ENCODE data around the gene B3GALT5.

The B3GALT5 gene

DNA sequence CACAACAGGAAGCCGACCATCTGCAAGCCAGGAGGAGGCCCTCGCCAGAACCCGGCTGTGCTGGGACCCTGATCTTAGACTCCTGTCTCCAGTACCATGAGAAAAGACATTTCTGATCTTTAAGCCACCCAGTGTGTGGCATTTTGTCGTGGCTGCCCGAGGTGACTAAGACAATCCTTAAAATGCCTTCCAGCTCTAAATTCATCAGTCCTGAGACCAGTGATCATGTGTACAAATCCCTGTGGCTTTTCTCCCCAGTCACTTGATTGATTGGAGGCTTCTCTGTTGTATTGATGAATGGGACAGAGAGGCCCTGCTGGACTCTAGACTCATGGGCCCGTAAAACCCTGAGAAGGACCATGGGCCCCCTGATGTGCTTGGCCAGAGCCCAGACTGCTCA, 36.1 kb downstream of the B3GALT5 start:
- DNase-seq = no peak

DNA sequence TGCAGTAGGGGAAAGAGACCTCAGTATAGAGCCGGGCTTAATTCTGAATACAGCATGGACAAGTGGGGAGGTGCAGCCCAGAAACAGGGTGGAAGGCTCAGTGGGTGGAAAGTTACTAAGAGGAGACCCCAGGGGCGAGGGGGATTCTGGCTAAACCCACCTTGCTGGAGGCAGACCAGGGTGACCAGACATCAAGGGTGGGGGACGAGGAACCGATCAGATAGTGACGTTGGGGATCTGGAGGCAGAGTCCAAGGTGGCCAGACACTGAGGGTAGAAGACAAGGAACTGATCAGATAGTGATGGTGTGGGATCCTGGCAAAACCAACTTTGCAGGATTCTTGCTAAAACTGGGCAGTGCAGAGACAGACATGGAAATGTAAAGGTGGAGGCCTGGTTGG, 36.8 kb downstream of the B3GALT5 start:
- no peak for DNase-seq

DNA sequence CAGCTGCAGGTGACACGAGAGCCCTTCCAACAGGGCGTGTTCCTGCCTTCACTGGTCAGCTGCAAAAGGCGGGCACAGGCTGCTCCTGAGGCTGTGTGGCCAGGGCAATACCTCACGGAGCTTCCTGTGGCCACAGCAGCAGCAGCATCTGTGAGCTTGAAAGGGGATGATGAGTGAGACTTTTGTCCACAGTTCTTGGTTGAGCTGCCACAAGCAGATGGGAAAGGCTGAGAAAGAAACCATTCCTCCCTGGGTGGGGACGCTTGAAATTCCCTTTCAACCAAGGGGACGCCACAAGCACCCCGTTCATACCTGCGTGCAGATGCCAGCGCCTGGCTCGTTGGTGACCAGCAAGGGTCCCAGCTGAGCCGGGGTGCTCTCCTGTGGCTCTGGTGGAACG, 37.6 kb downstream of the B3GALT5 start:
- DNase-seq = no peak

DNA sequence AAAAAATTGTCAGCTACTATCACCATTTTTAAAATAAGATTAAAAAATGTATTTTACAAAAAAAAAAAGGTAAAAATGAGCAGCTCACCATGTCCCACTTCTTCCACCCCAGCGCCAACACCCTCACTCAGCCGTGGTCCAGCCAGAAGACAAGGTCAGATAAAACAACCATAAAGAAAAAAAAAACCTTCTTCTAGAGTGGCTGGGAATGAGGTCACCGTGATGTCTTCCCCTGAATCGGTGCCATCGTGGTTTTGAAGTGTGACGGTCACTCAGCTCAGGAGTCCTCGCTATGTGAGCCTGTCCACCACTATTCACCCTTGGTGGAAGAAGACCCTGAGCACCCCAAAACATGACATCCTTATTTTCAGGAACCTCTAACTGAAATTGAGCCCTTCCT, 38.1 kb downstream of the B3GALT5 start:
- DNase-seq = no peak

DNA sequence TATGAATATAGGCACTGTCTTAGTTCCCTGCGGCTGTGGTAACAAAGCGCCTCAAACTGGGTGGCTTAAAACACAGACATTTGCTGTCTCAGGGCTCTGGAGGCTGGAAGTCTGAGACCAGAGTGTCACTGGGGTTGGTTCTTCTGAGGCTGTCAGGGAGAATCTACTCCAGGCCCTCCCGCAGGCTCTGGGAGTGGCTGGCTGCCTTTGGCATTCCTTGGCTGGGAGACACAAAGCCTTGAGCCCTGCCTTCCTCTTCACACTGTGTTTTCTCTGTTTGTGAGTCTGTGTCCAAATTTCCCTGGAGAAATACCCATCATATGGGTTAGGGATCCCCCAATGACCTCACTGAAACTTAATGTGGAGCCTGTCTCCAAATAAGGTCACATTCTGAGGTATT, 38.5 kb downstream of the B3GALT5 start:
- no peak for DNase-seq

DNA sequence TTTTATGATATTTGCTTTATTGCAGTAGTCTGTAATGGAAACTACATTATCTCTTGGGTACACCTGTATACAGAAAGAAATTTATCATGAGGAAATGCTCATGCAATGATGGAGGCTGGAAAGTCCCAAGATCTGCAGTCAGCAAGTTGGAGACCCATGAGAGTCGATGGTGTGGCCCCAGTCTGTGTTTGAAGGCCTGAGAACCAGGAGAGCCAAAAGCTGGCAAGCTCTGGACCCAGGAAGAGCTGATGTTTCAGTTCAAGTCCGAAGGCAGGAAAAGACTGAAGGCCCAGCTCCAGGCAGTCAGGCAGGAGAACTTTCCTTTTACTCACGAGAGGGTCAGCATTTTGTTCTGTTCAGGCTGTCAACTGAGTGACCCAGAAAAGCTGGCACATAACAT, 42.2 kb downstream of the B3GALT5 start:
- DNase-seq = no peak

DNA sequence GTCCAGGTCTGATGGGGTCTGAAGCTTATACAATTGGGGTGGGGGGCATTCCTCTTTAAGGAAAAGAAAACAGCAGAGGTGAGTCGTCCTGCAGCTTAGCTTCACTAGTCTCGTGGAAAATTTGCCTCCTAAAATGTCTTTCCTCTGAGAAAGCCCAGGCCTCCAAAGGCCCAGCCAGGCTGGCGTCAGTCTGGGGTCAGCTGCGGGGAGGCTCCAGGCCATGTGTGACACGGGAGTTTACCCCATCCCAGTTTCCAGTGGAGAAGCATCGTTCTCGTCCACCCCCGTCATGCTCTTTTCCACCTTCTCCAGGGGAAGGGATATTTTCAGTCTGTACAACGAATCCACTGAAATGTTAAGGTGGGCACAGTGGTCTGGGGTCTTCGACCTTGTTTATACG, 42.8 kb downstream of the B3GALT5 start:
- DNase-seq = no peak

DNA sequence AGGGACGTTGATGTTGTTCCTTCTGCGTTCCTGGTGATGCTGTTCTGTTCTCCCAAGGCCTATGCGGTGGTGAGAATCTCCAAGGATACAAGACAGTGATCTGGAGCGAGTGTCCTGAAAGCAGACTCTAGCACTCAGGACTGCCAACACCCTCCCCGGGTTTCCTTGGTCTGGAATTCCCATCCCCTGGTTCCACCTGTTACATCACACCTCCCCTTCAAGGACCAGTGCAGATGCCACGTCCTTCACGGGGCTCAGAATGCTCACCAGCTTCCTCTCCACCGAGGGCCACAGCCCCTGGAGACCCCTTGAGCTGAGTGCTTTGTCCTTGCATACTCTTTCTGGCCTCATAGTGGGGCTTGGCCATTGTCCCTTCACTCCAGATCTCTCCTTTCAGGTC, 43.5 kb downstream of the B3GALT5 start:
- DNase-seq = no peak

DNA sequence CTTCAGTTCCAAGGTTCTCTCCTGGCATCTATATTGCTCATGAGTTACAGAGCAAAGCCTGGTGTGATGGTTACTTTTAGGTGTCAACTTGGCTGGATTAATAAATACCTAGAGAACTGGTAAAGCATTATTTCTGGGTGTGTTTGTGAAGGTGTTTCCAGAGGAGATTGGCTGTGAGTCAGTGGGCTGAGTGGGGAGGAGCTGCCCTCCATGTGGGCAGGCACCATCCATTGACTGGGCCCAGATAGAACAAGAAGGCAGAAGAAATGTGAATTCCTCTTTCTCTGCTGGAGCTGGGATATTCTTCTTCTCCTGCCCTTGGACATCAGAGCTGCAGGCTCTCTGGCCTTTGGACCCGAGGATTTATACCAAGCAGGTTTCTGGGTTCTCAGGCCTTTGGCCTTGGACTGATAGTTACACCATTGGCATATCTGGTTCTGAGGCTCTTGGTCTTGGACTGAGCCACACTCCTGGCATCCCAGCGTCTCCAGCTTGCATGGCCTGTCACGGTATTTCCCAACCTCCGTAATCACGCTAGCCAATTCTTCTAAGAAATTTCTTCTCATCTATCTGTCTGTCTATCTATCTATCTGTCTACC, 44.5 kb downstream of the B3GALT5 start:
- DNase-seq = no peak

DNA sequence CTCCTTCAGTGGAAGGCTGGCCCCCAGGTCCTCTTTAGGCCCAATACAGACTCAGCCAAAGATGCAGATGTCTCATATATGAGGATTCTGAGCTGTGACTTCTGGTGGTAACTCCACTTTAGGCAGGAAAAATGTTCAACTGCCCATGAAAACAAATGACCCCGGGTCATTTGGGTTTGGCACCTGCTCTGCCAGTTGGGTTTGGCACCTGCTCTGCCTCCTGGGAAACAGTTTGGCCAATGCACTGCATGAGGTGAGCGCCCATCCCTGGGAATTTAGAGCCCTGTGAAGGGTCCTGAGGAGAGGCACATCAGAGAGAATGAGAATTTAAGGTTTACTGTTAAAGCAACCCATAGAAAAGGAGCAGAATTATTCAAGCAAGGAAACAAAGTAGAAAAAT, 45.3 kb downstream of the B3GALT5 start:
- DNase-seq = no peak

DNA sequence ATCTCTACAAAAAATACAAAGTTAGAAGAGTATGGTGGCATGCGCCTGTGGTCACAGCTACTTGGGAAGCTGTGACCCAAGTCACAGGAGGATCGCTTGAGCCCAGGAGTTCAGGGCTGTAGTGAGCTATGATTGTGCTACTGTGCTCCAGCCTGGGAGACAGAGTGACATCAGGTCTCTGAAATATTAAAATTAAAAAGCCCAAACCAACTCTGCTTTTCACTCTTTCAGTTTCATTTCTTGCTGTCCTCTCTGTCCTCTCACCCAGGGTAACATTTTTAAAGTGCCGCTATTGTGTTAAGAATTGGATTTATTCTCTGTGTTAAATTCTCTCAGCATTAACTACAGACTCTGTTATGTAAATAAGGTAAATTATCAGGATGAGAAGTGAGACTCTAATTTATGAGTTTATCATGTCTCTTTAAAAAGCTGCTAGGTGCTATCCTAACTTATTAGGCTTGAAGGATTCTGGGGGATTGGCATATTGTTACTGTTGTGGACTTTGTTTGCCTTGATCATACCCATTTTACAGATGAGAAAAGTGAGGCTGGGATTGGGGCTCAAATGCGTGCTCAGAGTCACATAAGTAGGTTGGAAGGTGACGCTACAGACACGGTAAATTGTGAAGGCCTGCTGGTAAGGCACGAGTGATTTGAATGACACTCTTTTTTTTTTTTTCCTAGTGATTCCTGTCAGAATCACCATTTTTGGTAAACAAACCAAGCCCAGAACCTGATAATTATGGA, 46.5 kb downstream of the B3GALT5 start:
- DNase-seq = no peak

DNA sequence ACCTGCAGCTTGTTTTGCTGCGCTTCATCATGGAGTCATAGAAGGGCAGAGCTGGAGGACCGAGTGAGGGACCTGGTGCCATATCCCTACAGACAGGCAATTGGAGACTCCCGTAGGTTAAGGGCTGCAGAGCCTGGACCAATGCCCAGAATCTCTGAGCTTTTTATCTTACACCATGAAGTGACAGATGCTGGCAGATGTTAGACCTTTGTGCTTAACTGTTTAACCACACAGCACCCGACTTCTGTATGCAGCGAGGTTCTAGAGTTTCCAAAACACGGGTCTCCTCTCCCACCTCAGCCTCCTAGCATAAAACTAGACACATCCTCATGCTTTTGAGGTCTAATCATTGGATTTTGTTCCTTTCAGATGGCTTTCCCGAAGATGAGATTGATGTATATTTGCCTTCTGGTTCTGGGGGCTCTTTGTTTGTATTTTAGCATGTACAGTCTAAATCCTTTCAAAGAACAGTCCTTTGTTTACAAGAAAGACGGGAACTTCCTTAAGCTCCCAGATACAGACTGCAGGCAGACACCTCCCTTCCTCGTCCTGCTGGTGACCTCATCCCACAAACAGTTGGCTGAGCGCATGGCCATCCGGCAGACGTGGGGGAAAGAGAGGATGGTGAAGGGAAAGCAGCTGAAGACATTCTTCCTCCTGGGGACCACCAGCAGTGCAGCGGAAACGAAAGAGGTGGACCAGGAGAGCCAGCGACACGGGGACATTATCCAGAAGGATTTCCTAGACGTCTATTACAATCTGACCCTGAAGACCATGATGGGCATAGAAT, 47.6 kb downstream of the B3GALT5 start:
- no peak for DNase-seq

DNA sequence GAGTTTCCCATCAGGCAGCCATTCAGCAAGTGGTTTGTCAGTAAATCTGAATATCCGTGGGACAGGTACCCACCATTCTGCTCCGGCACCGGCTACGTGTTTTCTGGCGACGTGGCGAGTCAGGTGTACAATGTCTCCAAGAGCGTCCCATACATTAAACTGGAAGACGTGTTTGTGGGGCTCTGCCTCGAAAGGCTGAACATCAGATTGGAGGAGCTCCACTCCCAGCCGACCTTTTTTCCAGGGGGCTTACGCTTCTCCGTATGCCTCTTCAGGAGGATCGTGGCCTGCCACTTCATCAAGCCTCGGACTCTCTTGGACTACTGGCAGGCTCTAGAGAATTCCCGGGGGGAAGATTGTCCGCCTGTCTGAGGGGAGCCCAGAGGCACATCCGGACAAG, 48.4 kb downstream of the B3GALT5 start:
- DNase-seq = no peak

DNA sequence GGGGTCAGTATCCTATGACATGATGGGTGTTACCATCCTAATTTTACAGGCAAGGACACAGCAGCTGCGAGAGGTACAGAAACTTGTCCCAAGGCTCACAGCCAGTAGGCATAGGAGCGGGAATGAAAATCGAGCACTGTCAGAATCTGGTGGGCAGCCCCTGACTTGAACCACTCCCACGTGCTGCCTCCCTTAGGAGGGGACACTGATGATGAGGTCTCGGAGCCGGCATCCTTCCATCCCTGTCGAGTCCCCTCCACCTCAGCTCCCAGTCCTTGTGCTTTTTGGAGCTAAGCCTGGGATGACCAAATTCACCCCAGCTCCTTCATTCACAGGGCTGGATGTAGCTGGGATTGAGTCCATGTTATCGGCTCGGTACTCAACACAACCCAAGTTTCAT, 49.0 kb downstream of the B3GALT5 start:
- DNase-seq = no peak

DNA sequence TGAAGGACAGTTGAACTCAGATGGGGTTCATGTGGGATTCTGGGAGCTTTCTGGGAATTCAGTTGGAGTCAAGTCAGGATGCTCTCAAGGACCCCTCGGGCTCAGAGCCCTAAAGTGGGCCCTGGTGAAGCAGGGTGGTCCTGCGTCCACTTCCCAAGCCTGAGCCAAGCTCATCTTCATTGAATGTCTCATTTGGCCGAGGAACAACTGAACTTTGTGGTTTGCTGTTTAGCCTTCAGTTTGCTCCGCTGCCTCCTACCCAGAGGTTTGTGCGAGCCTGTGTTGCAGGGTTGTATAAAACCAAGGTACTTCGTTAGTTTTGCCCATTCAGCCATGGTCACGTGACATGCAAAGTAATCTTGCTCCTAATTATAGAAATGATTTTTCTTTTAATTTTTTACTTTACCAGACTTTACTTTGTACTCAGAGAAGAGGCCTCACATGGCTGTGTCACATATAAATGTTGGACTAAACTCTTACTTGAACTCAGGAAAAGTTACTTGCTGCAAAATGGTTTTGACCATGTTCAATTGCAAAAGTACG, 49.7 kb downstream of the B3GALT5 start:
- no peak for DNase-seq

DNA sequence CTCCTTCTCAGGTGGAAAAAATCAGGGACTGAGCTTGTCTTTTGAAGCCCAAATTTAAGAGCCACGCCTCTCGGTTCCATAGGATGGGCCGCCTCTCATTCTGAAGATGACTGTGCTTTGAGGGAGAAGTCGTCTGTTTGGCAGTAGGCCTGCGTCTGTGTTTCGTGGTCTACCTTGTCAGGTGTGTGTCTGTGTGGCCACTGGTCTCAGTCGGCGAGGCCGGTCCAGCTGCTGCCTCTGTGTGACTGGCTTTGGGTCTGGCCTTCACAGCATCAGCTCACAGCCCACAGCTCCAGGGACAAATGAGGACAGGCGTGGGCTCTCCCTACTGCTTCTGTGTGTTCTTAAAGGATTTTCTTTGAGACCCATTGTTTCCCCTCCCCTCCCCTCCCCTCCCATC, 50.3 kb downstream of the B3GALT5 start:
- DNase-seq = no peak

DNA sequence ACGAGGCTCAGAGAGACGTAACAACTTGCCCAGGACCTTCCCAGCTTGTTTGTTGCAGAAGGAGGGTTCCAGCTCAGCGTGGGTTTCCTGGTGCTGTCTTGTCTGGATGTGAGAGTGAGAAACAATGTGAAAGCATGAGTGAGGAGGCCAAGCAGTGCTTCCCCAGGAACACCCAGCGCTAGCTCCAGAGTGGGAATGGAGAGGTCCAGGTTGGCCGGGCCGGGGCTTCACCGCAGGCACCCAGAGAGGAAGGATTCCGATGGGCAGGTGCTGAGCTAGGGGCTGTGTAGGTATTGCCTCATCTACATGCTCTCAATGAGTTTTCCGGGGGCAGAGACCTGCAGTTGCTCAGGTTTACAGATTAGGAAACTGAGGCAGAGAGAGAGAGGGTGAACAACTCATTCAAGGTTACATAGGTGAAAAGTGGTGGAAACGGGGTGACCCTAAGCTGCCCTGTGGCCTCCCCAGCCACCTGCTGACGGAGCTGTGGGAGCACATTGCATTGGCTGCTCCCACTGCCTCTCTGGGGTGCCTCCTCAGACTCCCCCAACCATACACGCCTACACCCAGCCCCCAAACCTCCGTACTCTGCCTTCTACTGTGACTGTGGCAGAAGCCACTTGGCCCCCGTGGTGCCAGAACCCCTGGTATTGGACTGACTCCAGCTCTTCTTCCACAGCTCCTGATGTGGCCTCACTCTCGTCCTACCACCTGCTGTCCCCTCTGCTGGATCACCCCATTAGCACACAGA, 51.2 kb downstream of the B3GALT5 start:
- DNase-seq = no peak

DNA sequence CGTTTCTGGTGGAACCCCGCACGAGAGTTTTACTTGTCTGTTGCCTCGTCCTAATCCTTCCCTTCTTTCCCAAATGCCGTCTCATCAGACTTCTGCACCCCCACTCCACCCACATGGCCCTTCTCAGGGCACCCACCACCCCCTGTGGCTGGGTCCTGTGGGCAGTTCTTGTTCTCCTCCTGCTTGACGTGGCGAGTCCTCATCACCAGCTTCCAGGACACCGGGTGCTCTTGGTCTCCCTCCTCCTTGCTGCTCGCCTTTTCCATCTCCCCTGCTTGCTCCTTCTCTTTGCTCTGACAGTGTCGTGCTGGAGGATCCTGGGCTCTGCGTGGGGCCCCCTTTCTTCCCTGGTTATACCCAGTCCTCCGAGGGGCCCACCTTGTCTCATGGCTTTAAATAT, 51.8 kb downstream of the B3GALT5 start:
- no peak for DNase-seq

DNA sequence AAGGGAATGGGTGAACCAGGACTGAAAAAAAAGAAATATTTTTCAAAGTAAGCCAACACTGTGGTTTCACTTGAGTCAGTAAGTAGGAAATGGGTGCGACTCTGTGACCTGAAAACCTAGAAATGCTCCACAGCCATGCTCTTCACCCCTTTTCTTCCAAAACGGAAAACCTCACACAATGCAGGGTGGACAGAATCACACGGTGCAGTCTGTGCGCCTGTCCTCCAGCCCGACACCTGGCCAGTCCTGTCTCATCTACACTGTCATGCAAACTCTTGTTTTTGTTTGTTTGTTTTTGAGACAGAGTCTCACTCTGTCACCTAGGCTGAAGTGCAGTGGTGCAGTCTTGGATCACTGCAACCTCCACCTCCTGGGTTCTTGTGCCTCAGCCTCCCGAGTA, 53.3 kb downstream of the B3GALT5 start:
- no peak for DNase-seq

DNA sequence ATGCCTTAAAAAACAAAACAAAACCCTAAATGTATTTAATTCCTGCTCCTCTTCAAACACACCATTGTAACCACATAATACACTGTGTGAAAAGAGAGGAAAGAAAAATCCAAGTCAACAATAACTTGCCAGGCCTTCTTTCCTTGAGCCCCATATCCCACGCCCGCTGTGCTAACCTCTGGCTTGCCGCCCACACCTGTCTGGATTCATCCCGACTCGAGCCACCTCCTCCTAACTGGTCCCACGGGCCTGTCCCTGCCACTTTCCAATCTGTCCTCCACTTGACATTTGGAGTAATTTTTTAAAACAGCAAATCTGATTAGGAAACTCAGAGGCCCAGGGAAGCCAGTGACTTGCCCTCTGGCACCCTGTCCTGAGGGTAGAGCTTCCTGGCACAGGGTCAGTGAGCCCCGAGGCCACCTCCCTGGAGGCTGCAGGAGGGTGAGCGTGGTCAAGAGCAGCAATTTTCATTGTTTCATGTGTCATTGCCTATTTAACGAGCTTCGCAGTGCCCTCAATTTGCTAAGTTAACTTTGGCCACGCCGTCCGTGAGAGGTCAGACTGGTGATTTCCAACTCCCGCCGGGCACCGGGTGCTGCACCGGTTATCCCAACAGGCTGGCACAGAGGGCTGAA, 54.1 kb downstream of the B3GALT5 start:
- no peak for DNase-seq

DNA sequence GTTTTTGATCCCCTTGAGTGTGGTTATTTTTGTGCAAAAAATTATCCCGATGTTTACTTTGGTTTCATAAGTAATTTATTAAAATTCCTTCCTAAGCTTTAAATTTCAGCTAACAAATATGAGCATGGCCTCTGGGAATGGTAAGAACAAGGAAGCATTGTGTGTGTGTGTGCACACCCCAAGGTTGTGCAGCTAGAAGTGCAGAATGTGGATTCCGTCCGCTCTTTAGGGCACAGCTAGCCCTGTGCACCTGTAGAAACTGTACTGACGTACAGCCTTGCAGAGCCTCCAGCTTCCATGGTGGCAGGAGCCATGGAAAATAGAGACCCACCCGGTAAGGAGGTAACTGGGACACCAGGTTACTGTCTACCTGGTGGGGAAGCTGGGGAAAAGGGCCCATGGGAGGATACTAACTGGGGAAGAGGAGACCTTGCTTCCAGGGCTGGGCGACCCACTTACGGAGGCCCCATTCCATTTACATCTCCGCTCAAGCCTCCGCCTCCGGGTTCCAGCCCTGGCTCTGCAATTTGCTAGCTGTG, 54.7 kb downstream of the B3GALT5 start:
- no peak for DNase-seq

DNA sequence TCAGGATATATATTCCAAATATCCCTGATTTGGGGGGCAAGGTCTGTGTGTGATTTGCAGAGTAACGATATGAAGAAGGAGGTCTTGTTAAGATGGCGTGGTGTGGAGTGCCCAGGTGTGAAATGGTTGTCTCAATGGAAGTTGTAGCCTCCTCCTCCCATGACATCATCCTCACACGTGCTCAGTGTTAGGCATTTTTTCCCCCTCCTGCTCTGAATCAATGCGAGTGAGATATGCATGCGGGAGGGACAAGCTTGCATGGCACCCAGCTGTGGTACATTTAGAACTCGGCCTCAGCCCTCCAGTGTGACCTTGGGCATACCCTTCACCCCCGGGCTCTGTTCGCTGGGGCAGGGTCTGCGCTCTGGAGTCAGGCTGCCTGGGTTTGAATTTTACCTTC, 55.6 kb downstream of the B3GALT5 start:
- no peak for DNase-seq
